ENCODE results near the gene UBE4B.

GRCh38 chr1:10051656-10052055, 18.9 kb downstream of the UBE4B start:
- no peak for TF ChIP-seq SP1 (IDR thresholded peaks at IDR 0.05)
- no peak for TF ChIP-seq ELF4 (IDR thresholded peaks at IDR 0.05)
- no peak for TF ChIP-seq FOXM1 (IDR thresholded peaks at IDR 0.05; ENCODE audit: borderline replicate concordance)
- no peak for TF ChIP-seq TARDBP (IDR thresholded peaks at IDR 0.05)
- no peak for TF ChIP-seq ARNT (IDR thresholded peaks at IDR 0.05)
- no peak for TF ChIP-seq FOXA1 (IDR thresholded peaks at IDR 0.05)
- TF ChIP-seq BHLHE40 (IDR thresholded peaks at IDR 0.05; ENCODE audit: borderline replicate concordance) = no peak

Measured in HEK293T (cell line).